Trophoblast cell (in vitro differentiated cells and primary cell): ENCODE results near the gene SOS1.
A peak's percentile ranks its signal among the peaks of the same experiment; 100 is the strongest.

Experiments
- DNase-seq, 2 donors: peaks; one replicate each; pipeline ENCODE4 v3.0.0-alpha.2; 2016
- H2AFZ ChIP-seq: 2 replicates; pipeline ENCODE4 v1.6.1; 2013; ENCODE audit warnings: low read length, moderate library complexity, mild to moderate bottlenecking; ENCODE audit not compliant: insufficient read depth, poor library complexity
- H2AK5ac ChIP-seq: 2 replicates; pipeline ENCODE4 v1.6.1; 2013; ENCODE audit warnings: mild to moderate bottlenecking, low read length
- H2BK120ac ChIP-seq: 2 replicates; pipeline ENCODE4 v1.6.1; 2013; ENCODE audit warnings: low read length, mild to moderate bottlenecking, moderate library complexity; ENCODE audit not compliant: insufficient read depth, poor library complexity
- H2BK12ac ChIP-seq: 2 replicates; pipeline ENCODE4 v1.6.1; 2013; ENCODE audit warnings: mild to moderate bottlenecking, low read length, moderate library complexity
- H2BK5ac ChIP-seq: 2 replicates; pipeline ENCODE4 v1.6.1; 2013; ENCODE audit warnings: low read length, low read depth, moderate library complexity, mild to moderate bottlenecking; ENCODE audit not compliant: poor library complexity
- H3K14ac ChIP-seq: 2 replicates; pipeline ENCODE4 v1.6.1; 2013; ENCODE audit warnings: mild to moderate bottlenecking, low read length
- H3K18ac ChIP-seq: 2 replicates; pipeline ENCODE4 v1.6.1; 2013; ENCODE audit warnings: mild to moderate bottlenecking, low read length
- H3K23ac ChIP-seq: 2 replicates; pipeline ENCODE4 v1.6.1; 2013; ENCODE audit warnings: low read length
- H3K27ac ChIP-seq: 2 replicates; pipeline ENCODE4 v1.5.1; 2013; ENCODE audit warnings: low read depth, mild to moderate bottlenecking, inconsistent platforms, low read length, moderate library complexity
- H3K27me3 ChIP-seq: 2 replicates; pipeline ENCODE4 v1.6.1; 2013; ENCODE audit warnings: inconsistent platforms, mild to moderate bottlenecking, low read length, moderate library complexity; ENCODE audit not compliant: insufficient read depth
- H3K36me3 ChIP-seq, 2 experiments: 1 replicate in 1 of 2; 2 replicates in 1 of 2; pipeline ENCODE4 v1.6.1; 2013; ENCODE audit warnings: low read length in 2 of 2, mild to moderate bottlenecking in 2 of 2, moderate library complexity in 1 of 2; ENCODE audit not compliant: insufficient read depth in 2 of 2, control insufficient read depth in 1 of 2
- H3K4ac ChIP-seq: 2 replicates; pipeline ENCODE4 v1.6.1; 2013; ENCODE audit warnings: low read depth, mild to moderate bottlenecking, low read length, moderate library complexity
- H3K4me1 ChIP-seq, 2 experiments: 1 replicate in 1 of 2; 2 replicates in 1 of 2; pipeline ENCODE4 v1.6.1; 2013; ENCODE audit warnings: low read length in 2 of 2, mild to moderate bottlenecking in 2 of 2, moderate library complexity in 1 of 2; ENCODE audit not compliant: insufficient read depth in 2 of 2, control insufficient read depth in 1 of 2
- H3K4me2 ChIP-seq: 2 replicates; pipeline ENCODE4 v1.6.1; 2013; ENCODE audit warnings: inconsistent platforms, mild to moderate bottlenecking, low read length, moderate library complexity
- H3K4me3 ChIP-seq: 2 replicates; pipeline ENCODE4 v1.5.1; 2013; ENCODE audit warnings: mild to moderate bottlenecking, low read depth, low read length, inconsistent platforms
- H3K79me1 ChIP-seq: one replicate; pipeline ENCODE4 v1.6.1; 2013; ENCODE audit warnings: low read length
- H3K79me2 ChIP-seq: 2 replicates; pipeline ENCODE4 v1.6.1; 2013; ENCODE audit warnings: low read length, mild to moderate bottlenecking; ENCODE audit not compliant: control insufficient read depth, insufficient read depth, poor library complexity
- H3K9ac ChIP-seq: 2 replicates; pipeline ENCODE4 v1.6.1; 2013; ENCODE audit warnings: mild to moderate bottlenecking, low read length
- H3K9me3 ChIP-seq: 2 replicates; pipeline ENCODE4 v1.6.1; 2013; ENCODE audit warnings: low read depth, mild to moderate bottlenecking, control low read depth, inconsistent platforms, low read length; ENCODE audit not compliant: insufficient read depth
- H4K12ac ChIP-seq: 2 replicates; pipeline ENCODE4 v1.6.1; 2013; ENCODE audit warnings: low read depth, mild to moderate bottlenecking, low read length, moderate library complexity
- H4K8ac ChIP-seq: 2 replicates; pipeline ENCODE4 v1.6.1; 2013; ENCODE audit warnings: low read depth, mild to moderate bottlenecking, low read length, moderate library complexity
- H4K91ac ChIP-seq: one replicate; pipeline ENCODE4 v1.6.1; 2013; ENCODE audit warnings: low read depth, mild to moderate bottlenecking, low read length, moderate library complexity
- WGBS: extraction: QIAGEN DNeasy Blood & Tissue Kit; methylation state at CpG from one replicate; pipeline ENCODE4 v1.1.7; 2013; ENCODE audit warnings: missing lambda C conversion rate; ENCODE audit not compliant: insufficient read length, insufficient coverage; ENCODE audit errors: extremely low coverage; 5-methylcytosine and 5-hydroxymethylcytosine counted together

The SOS1 gene

DNA sequence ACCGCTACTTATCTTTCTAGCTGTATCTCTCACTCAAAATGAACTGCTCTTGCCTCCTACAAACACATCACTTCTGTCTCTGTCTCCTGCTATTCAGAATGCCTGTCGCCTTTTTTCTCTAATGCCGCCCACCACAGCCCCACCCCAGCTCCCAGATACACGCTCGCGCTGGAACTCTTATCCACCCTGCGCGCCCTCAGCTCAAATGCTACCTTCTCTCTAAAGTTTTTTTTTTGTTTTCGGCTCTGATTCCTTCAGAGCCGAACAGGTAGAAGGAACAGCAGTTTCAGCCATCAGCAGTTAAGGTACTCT lies 3.9 kb upstream of the SOS1 start:
- Histone ChIP-seq H2BK12ac (no peak overlapping the region), H3K4me2 (peak overlapping the region; percentile 74), H2BK5ac (no peak overlapping the region), H3K9ac (peak overlapping the region; percentile 24), H2BK120ac (no peak overlapping the region), H3K79me2 (peaks cover 9% of the 10 kb centered on the region), H2AK5ac (no peak overlapping the region), H3K27me3 (no peaks in the 10 kb centered on the region), H2AFZ (peak overlapping the region; percentile 53), H3K23ac (no peak overlapping the region), H4K8ac (peak overlapping the region; percentile 78), H4K91ac (peak overlapping the region; percentile 58), H3K14ac (peak overlapping the region; percentile 11), H3K4ac (no peak overlapping the region), H3K9me3 (no peaks in the 10 kb centered on the region), H3K27ac (peak overlapping the region; percentile 39), H3K36me3 (no peaks in the 10 kb centered on the region), H3K79me1 (peaks cover 17% of the 10 kb centered on the region), H4K12ac (peak overlapping the region; percentile 45), H3K18ac (no peak overlapping the region), H3K4me1 (peaks cover 6 to 7% of the 10 kb centered on the region in 2 experiments), H3K4me3 (peak overlapping the region; percentile 69)
- WGBS: no CpG with 5 or more reads among the region's 10 CpGs
- DNase-seq: no peak

DNA sequence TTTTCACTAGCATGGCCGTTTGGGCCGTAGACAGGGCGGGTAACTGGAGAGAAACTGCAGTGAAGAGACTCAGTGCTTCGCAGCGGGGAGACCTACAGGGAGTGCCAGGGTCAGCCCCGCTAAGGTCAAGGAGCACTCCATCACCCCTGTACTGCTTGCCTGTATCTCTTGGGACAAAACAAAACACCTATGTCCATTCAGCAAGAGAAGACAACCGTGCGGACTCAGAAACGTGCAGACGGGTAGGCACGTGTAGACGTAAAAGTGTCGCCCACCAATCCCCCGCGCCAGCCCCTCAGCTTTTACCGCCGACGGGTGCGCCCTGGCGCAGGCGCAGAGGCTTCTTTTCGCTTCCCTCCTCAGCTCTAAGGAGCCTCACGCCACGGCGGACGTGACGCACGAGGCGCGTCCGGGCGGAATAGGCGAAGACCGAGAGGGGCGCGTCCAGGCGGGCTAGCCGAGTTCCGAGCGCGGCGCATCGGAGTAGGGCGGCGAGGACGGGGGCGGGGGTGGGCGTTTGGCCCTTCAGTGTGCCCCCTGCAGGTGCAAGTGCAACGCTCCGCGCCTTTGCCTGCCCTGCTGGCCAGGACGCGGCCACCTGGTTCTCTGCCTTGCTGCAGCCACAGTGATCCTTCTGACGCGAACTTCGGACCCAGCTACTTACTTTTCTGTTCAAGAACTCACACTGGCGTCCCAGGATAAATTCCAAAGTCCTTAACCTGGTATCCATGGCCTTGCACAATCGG lies 3.3 kb upstream of the SOS1 start:
- H2BK120ac ChIP-seq: peak overlapping the region; percentile 62
- no peaks in the 10 kb centered on the region for H3K27me3 ChIP-seq
- WGBS: no CpG with 5 or more reads among the region's 58 CpGs
- H3K4me1 ChIP-seq: peaks cover 6 to 7% of the 10 kb centered on the region in 2 experiments
- H3K4me2 ChIP-seq: peak overlapping the region; percentile 91
- H4K91ac ChIP-seq: peak overlapping the region; percentile 83
- peak overlapping the region; percentile 64 for H3K18ac ChIP-seq
- H3K79me2 ChIP-seq: peaks cover 9% of the 10 kb centered on the region
- peak overlapping the region; percentile 59 for H3K27ac ChIP-seq
- H4K8ac ChIP-seq: peak overlapping the region; percentile 95
- H3K4ac ChIP-seq: peak overlapping the region; percentile 19
- H3K23ac ChIP-seq: no peak overlapping the region
- peak overlapping the region; percentile 84 for H4K12ac ChIP-seq
- H2AK5ac ChIP-seq: peak overlapping the region; percentile 4
- H3K9ac ChIP-seq: peak overlapping the region; percentile 89
- H3K14ac ChIP-seq: peak overlapping the region; percentile 84
- H2BK12ac ChIP-seq: no peak overlapping the region
- DNase-seq: peak; percentile 96 to 98
- H2BK5ac ChIP-seq: peak overlapping the region; percentile 34
- H3K36me3 ChIP-seq: no peaks in the 10 kb centered on the region
- H3K9me3 ChIP-seq: no peaks in the 10 kb centered on the region
- H2AFZ ChIP-seq: peak overlapping the region; percentile 53
- H3K79me1 ChIP-seq: peaks cover 18% of the 10 kb centered on the region
- peak overlapping the region; percentile 76 for H3K4me3 ChIP-seq

DNA sequence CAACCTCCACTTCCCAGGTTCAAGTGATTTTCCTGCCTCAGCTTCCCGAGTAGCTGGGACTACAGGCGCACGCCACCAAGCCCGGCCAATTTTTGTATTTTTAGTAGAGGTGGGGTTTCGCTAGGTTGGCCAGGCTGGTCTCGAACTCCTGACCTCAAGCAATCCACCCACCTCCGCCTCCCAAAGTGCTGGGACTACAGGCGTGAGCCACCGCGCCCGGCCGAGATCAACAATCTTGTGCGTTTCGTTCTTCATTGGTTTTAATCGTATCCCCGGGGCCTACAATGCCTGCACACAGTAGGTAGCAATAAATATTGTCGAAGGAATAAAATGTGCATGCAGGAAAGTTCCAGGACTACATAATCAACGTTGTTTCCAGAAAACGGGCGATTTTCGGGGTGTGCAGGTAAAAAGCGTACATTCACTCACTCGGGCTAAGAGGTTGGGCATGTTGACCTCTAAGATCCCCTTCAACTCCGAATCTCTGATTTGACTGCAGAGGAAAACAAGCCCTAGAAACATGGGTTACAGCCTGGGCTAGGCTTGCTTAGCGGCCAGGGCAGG lies 2.7 kb upstream of the SOS1 start:
- Histone ChIP-seq H3K79me2 (peaks cover 9% of the 10 kb centered on the region), H2AFZ (peak overlapping the region; percentile 33), H3K9me3 (no peaks in the 10 kb centered on the region), H3K4me1 (peaks cover 6 to 7% of the 10 kb centered on the region in 2 experiments), H3K79me1 (peaks cover 18% of the 10 kb centered on the region), H4K12ac (peak overlapping the region; percentile 84), H3K14ac (peak overlapping the region; percentile 84), H2AK5ac (peak overlapping the region; percentile 4), H3K27ac (peak overlapping the region; percentile 59), H3K4me2 (peak overlapping the region; percentile 91), H3K4ac (peak overlapping the region; percentile 19), H3K23ac (no peak overlapping the region), H2BK120ac (peak overlapping the region; percentile 62), H3K4me3 (peak overlapping the region; percentile 76), H2BK12ac (no peak overlapping the region), H3K9ac (peak overlapping the region; percentile 89), H3K36me3 (no peaks in the 10 kb centered on the region), H3K27me3 (no peaks in the 10 kb centered on the region), H2BK5ac (peak overlapping the region; percentile 34), H4K8ac (peak overlapping the region; percentile 95), H4K91ac (peak overlapping the region; percentile 83), H3K18ac (peak overlapping the region; percentile 64)
- no CpG with 5 or more reads among the region's 25 CpGs for WGBS
- DNase-seq: no peak

- no peak overlapping the region for H3K18ac ChIP-seq
- H3K4me3 ChIP-seq: no peak overlapping the region
- DNase-seq: no peak
- no peak overlapping the region for H2AK5ac ChIP-seq
- H3K4me1 ChIP-seq: peaks cover 6 to 7% of the 10 kb centered on the region in 2 experiments
- no peak overlapping the region for H2BK12ac ChIP-seq
- no CpG with 5 or more reads among the region's 7 CpGs for WGBS
- H4K8ac ChIP-seq: no peak overlapping the region
- no peak overlapping the region for H3K9ac ChIP-seq
- H2BK5ac ChIP-seq: no peak overlapping the region
- H4K91ac ChIP-seq: no peak overlapping the region
- no peak overlapping the region for H3K4ac ChIP-seq
- H3K36me3 ChIP-seq: no peaks in the 10 kb centered on the region
- no peak overlapping the region for H3K23ac ChIP-seq
- H2BK120ac ChIP-seq: no peak overlapping the region
- H3K27me3 ChIP-seq: no peaks in the 10 kb centered on the region
- no peaks in the 10 kb centered on the region for H3K9me3 ChIP-seq
- H2AFZ ChIP-seq: no peak overlapping the region
- H3K27ac ChIP-seq: peak overlapping the region; percentile 80
- peaks cover 9% of the 10 kb centered on the region for H3K79me2 ChIP-seq
- H3K4me2 ChIP-seq: peak overlapping the region; percentile 70
- peaks cover 18% of the 10 kb centered on the region for H3K79me1 ChIP-seq
- no peak overlapping the region for H3K14ac ChIP-seq
- H4K12ac ChIP-seq: no peak overlapping the region
Measured at GRCh38 chr2:39121523-39122063, 742 bp upstream of the SOS1 start.
